Endodermal cell (in vitro differentiated cells): Measurements from ENCODE around the gene RPS16. TPM values are rescaled to one million over a fixed set of nuclear protein-coding genes. Genes with fewer than 3 reads are reported as not detected.

Experiments used
- DNase-seq: peaks from one replicate; pipeline ENCODE4 v3.0.0-alpha.2; 2017
- H3K27ac ChIP-seq: 2 replicates; pipeline ENCODE4 v1.5.1; 2013; ENCODE audit warnings: mild to moderate bottlenecking, low read depth, low read length, moderate library complexity
- H3K27me3 ChIP-seq: 2 replicates; pipeline ENCODE4 v1.6.1; 2013; ENCODE audit warnings: mild to moderate bottlenecking, low read length, moderate library complexity; ENCODE audit not compliant: insufficient read depth, control insufficient read depth, poor library complexity, severe bottlenecking
- H3K36me3 ChIP-seq: 2 replicates; pipeline ENCODE4 v1.7.0; 2013; ENCODE audit warnings: mild to moderate bottlenecking, low read length, moderate library complexity; ENCODE audit not compliant: control insufficient read depth, insufficient read depth
- H3K4me1 ChIP-seq: one replicate; pipeline ENCODE4 v1.7.0; 2013; ENCODE audit warnings: low read length; ENCODE audit not compliant: control insufficient read depth, insufficient read depth
- H3K4me3 ChIP-seq: 2 replicates; pipeline ENCODE4 v1.5.1; 2013; ENCODE audit warnings: mild to moderate bottlenecking, low read length, moderate library complexity
- H3K9ac ChIP-seq: 2 replicates; pipeline ENCODE4 v1.6.1; 2013; ENCODE audit warnings: mild to moderate bottlenecking, low read length, moderate library complexity; ENCODE audit not compliant: poor library complexity, severe bottlenecking; ENCODE audit errors: extremely low read depth
- H3K9me3 ChIP-seq: 2 replicates; pipeline ENCODE4 v1.6.1; 2013; ENCODE audit warnings: mild to moderate bottlenecking, low read length, moderate library complexity; ENCODE audit not compliant: control insufficient read depth
- H3K27ac Mint-ChIP-seq: 2 replicates; pipeline ENCODE4 v1.8.0; 2020; ENCODE audit warnings: mixed read lengths
- H3K27me3 Mint-ChIP-seq: 2 replicates; pipeline ENCODE4 v1.8.0; 2021; ENCODE audit warnings: mild to moderate bottlenecking, mixed read lengths; ENCODE audit not compliant: insufficient read depth
- H3K36me3 Mint-ChIP-seq: 2 replicates; pipeline ENCODE4 v1.8.0; 2020; ENCODE audit warnings: low read depth, mixed read lengths
- H3K4me1 Mint-ChIP-seq: 2 replicates; pipeline ENCODE4 v1.8.0; 2020; ENCODE audit warnings: mixed read lengths
- H3K4me3 Mint-ChIP-seq: 2 replicates; pipeline ENCODE4 v1.8.0; 2020; ENCODE audit warnings: mild to moderate bottlenecking, moderate library complexity, mixed read lengths
- H3K9me3 Mint-ChIP-seq: 2 replicates; pipeline ENCODE4 v1.8.0; 2020; ENCODE audit warnings: mild to moderate bottlenecking, mixed read lengths
- CTCF ChIP-seq: fragments of 200-600 bp; sonication (generic); conservative IDR thresholded peaks from 2 replicates; pipeline ENCODE4 v1.5.0; 2021; ENCODE audit warnings: antibody characterized with exemption, mild to moderate bottlenecking
- WGBS, 2 experiments: methylation state at CpG; one replicate each; pipeline versions ENCODE4 v1.1.5 to v1.1.7; 2013; ENCODE audit warnings: missing lambda C conversion rate in 2 of 2, mixed read lengths in 1 of 2; ENCODE audit not compliant: insufficient coverage in 1 of 2, insufficient read length in 1 of 2; 5-methylcytosine and 5-hydroxymethylcytosine counted together
- total RNA-seq, 2 donors: library from RNA; stranded (reverse); fragmentation: NEBNext Ultra II Directional in 1 of 2; extraction: Animal tissue kit (Norgen Biotek cat#: 25700) in 1 of 2; gene quantifications; 2 replicates in 1 of 2; 3 replicates in 1 of 2; pipeline ENCODE4 v1.2.1, GENCODE V29; 2021

RPS16 gene
- total RNA-seq, 2 donors from 2014 or later = 1,674 to 1,990 TPM

- Histone ChIP-seq H3K9ac (no peak overlapping the region), H3K9me3 (no peaks in the 10 kb centered on the region), H3K27me3 (no peaks in the 10 kb centered on the region), H3K4me1 (peaks cover 16% of the 10 kb centered on the region), H3K4me3 (no peak overlapping the region), H3K27ac (no peak overlapping the region), H3K36me3 (peaks cover 25% of the 10 kb centered on the region)
- peak; percentile 97 for DNase-seq
- Mint-ChIP-seq H3K4me1 (peaks cover 34% of the 10 kb centered on the region), H3K27me3 (no peaks in the 10 kb centered on the region), H3K4me3 (peak overlapping the region; percentile 26), H3K27ac (peak overlapping the region; percentile 98), H3K36me3 (peaks cover 33% of the 10 kb centered on the region), H3K9me3 (no peaks in the 10 kb centered on the region)
- TF ChIP-seq CTCF = peak; percentile 98
- 44 to 53% methylated on average over 7 to 17 of the region's 17 CpGs for WGBS, 2 experiments
Measured at GRCh38 chr19:39397360-39398296, 38.1 kb downstream of the RPS16 start.

- Histone ChIP-seq H3K4me1 (peaks cover 7% of the 10 kb centered on the region), H3K27me3 (no peaks in the 10 kb centered on the region), H3K9ac (peak within 1 kb of the TSS; percentile 90), H3K36me3 (peaks cover 58% of the 10 kb centered on the region), H3K27ac (peak within 1 kb of the TSS; percentile 96), H3K4me3 (peak within 1 kb of the TSS; percentile 93), H3K9me3 (no peaks in the 10 kb centered on the region)
- Mint-ChIP-seq H3K4me1 (peaks cover 10% of the 10 kb centered on the region), H3K9me3 (no peaks in the 10 kb centered on the region), H3K36me3 (peaks cover 53% of the 10 kb centered on the region), H3K4me3 (peak within 1 kb of the TSS; percentile 90), H3K27ac (peak within 1 kb of the TSS; percentile 99), H3K27me3 (no peaks in the 10 kb centered on the region)
- 0% methylated on average over 28 to 60 of the region's 60 CpGs for WGBS, 2 experiments
- TF ChIP-seq CTCF = peak; percentile 31
- peak; percentile 99 for DNase-seq
Measured at GRCh38 chr19:39390751-39391437, 44.9 kb downstream of the RPS16 start, which contains the start of the genes MED29 and PAF1. TSS of gene MED29 (plus strand) at chr19:39391378. CDS start at chr19:39391423, 45 bp downstream. TSS of gene PAF1 (minus strand) at chr19:39391106. CDS start at chr19:39390864, 242 bp downstream.

DNA sequence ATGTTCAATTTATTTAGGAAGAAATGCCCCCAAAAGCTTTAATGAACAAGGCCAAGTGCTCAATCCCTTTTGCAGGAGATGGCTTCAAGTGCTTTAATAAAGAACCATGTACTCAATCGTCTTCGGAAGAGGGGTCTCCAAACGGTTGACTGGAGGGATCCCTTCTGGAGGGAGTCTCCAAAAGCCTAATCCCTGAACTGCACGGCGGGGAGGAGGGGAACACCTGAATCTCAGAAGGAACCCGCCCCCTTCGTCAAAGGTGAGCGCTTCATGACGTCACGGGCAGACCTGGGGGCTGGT, 45.3 kb downstream of the RPS16 start:
- Mint-ChIP-seq H3K9me3 (no peaks in the 10 kb centered on the region), H3K36me3 (peaks cover 54% of the 10 kb centered on the region), H3K27me3 (no peaks in the 10 kb centered on the region), H3K4me3 (peak overlapping the region; percentile 90), H3K27ac (peak overlapping the region; percentile 99), H3K4me1 (peaks cover 12% of the 10 kb centered on the region)
- no peak for TF ChIP-seq CTCF
- Histone ChIP-seq H3K9me3 (no peaks in the 10 kb centered on the region), H3K9ac (peak overlapping the region; percentile 90), H3K27me3 (no peaks in the 10 kb centered on the region), H3K4me1 (peaks cover 7% of the 10 kb centered on the region), H3K4me3 (peak overlapping the region; percentile 93), H3K36me3 (peaks cover 60% of the 10 kb centered on the region), H3K27ac (peak overlapping the region; percentile 96)
- 0 to 4% methylated on average over 5 to 10 of the region's 10 CpGs for WGBS, 2 experiments
- no peak for DNase-seq
